Effector memory CD4-positive, alpha-beta T cell (primary cell): ENCODE data around the gene CSMD2.

Experiments
- DNase-seq, 3 donors: peaks; one replicate each; pipeline ENCODE4 v3.0.0-alpha.2; 2020
- H3K27ac ChIP-seq: 2 replicates; pipeline ENCODE4 v1.7.0; 2013; ENCODE audit warnings: mild to moderate bottlenecking, low read length, moderate library complexity; ENCODE audit not compliant: insufficient read depth, poor library complexity, severe bottlenecking
- H3K27me3 ChIP-seq: replicated peaks from 2 replicates; pipeline ENCODE4 v1.7.0; 2013; ENCODE audit warnings: mild to moderate bottlenecking, low read length; ENCODE audit not compliant: insufficient read depth, control insufficient read depth, poor library complexity, severe bottlenecking
- H3K36me3 ChIP-seq: 2 replicates; pipeline ENCODE4 v1.7.0; 2013; ENCODE audit warnings: mild to moderate bottlenecking, low read length, moderate library complexity; ENCODE audit not compliant: control insufficient read depth, insufficient read depth
- H3K4me1 ChIP-seq: 2 replicates; pipeline ENCODE4 v1.7.0; 2013; ENCODE audit warnings: low read length, mild to moderate bottlenecking; ENCODE audit not compliant: control insufficient read depth, insufficient read depth, poor library complexity, severe bottlenecking
- H3K4me3 ChIP-seq: 2 replicates; pipeline ENCODE4 v1.7.0; 2013; ENCODE audit warnings: low read length, low read depth, mild to moderate bottlenecking; ENCODE audit not compliant: insufficient read depth, poor library complexity, severe bottlenecking
- H3K9me3 ChIP-seq: 2 replicates; pipeline ENCODE4 v1.7.0; 2013; ENCODE audit warnings: mild to moderate bottlenecking, low read length, moderate library complexity; ENCODE audit not compliant: control insufficient read depth

Gene CSMD2

DNA sequence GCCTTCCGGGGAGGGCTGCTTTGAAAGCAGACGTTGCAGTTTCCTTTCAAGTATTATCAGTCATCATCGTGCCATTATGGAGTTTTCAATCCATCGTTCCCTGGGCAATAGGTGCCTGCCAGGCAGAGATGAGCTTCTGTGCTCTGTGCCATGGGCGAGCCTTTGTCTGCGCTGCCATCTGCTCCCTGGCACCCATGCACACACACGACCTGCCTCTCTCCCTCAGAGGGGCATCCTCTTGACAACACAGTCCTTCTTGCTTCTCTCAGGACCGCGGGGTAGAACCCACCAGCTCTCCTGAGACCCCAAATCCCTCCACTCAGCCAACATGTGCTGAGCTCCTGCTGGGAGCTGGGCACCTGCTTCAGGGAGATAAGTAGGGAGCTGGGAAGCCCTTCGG, 151.9 kb downstream of the CSMD2 start:
- no peaks in the 10 kb centered on the region for H3K4me1 ChIP-seq
- H3K9me3 ChIP-seq, result no peaks in the 10 kb centered on the region
- no peak for DNase-seq
- no peaks in the 10 kb centered on the region for H3K27me3 ChIP-seq
- H3K27ac ChIP-seq, result no peak overlapping the region
- H3K36me3 ChIP-seq, result no peaks in the 10 kb centered on the region
- H3K4me3 ChIP-seq, result no peak overlapping the region

DNA sequence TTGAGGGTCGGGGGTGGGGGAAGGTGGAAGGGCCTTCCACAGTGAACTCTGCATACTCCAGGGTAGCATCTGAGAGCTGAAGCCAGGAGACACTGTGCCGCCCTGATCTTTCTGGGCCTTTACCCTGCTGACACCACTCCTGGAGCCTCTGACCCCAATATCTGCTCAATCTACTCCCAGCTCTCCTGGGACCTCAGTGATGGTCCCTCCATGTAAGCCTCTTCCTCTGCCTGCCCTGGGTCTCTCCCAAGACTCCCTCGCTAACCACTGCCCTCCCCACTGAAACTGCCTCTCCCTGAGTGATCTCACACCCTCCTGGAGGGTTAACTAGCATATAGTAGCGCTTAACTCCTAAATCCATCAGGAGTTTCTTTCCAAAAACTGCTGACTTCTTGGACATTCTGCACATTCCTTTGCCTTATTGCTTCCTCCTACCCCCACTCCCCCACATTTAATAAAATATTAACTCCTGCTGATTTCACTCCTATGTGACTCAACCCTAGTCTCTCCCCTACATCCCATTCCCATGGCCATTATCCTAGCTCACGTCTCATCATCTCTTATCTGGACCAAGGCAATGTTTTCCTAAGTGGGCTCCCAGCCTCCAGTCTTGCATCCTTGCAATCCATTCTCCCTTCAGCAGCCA, 155.6 kb downstream of the CSMD2 start:
- Histone ChIP-seq H3K4me3 (no peak overlapping the region), H3K9me3 (no peaks in the 10 kb centered on the region), H3K27ac (no peak overlapping the region), H3K4me1 (no peaks in the 10 kb centered on the region), H3K36me3 (no peaks in the 10 kb centered on the region), H3K27me3 (no peaks in the 10 kb centered on the region)
- DNase-seq, result no peak

DNA sequence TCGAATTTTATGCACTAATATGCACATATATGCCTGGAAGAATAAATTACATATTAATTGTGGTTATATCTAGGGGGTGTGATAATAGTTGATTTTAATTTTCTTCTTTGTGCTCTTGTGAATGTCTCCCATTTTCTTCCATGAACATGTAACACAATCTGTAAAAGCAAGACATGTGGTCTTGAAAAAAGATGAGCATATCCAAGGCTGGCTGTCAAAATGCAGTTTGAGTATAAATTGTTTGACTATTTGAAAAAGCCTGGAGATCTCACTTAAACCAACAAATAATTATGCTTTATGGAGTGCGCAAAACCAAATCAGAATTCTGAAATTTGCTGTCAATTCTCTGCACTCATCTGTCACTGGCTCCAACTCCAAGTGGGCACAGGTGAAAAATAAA, 157.3 kb downstream of the CSMD2 start:
- no peak for DNase-seq
- no peaks in the 10 kb centered on the region for H3K36me3 ChIP-seq
- no peaks in the 10 kb centered on the region for H3K27me3 ChIP-seq
- H3K4me3 ChIP-seq, result no peak overlapping the region
- no peaks in the 10 kb centered on the region for H3K4me1 ChIP-seq
- H3K9me3 ChIP-seq, result no peaks in the 10 kb centered on the region
- no peak overlapping the region for H3K27ac ChIP-seq

DNA sequence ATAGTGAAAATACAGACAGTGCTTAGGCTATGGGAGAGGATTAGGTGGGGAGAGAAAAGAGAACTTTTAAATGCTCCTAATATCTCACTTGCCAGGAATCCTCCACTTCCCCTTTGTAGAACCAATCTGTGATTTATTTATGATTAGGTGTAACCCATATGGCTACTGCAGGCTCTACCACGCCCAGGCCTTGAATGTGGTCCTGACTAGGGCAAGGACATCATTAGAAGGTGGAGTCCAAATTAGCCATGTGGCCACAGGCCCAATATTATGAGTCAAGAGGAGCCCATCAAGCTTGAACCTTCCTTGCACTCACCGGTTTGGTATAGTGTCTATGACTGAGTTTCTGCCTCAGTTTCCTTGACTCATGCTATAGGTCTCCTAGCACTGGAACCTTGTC, 159.7 kb downstream of the CSMD2 start:
- Histone ChIP-seq H3K4me3 (no peak overlapping the region), H3K27me3 (no peaks in the 10 kb centered on the region), H3K27ac (no peak overlapping the region), H3K9me3 (no peaks in the 10 kb centered on the region), H3K4me1 (no peaks in the 10 kb centered on the region), H3K36me3 (no peaks in the 10 kb centered on the region)
- DNase-seq, result no peak

- no peaks in the 10 kb centered on the region for H3K9me3 ChIP-seq
- no peak for DNase-seq
- H3K4me3 ChIP-seq, result no peak overlapping the region
- no peaks in the 10 kb centered on the region for H3K4me1 ChIP-seq
- no peaks in the 10 kb centered on the region for H3K36me3 ChIP-seq
- H3K27ac ChIP-seq, result no peak overlapping the region
- H3K27me3 ChIP-seq, result no peaks in the 10 kb centered on the region
Observed at GRCh38 chr1:34002810-34003209, 162.2 kb downstream of the CSMD2 start.

DNA sequence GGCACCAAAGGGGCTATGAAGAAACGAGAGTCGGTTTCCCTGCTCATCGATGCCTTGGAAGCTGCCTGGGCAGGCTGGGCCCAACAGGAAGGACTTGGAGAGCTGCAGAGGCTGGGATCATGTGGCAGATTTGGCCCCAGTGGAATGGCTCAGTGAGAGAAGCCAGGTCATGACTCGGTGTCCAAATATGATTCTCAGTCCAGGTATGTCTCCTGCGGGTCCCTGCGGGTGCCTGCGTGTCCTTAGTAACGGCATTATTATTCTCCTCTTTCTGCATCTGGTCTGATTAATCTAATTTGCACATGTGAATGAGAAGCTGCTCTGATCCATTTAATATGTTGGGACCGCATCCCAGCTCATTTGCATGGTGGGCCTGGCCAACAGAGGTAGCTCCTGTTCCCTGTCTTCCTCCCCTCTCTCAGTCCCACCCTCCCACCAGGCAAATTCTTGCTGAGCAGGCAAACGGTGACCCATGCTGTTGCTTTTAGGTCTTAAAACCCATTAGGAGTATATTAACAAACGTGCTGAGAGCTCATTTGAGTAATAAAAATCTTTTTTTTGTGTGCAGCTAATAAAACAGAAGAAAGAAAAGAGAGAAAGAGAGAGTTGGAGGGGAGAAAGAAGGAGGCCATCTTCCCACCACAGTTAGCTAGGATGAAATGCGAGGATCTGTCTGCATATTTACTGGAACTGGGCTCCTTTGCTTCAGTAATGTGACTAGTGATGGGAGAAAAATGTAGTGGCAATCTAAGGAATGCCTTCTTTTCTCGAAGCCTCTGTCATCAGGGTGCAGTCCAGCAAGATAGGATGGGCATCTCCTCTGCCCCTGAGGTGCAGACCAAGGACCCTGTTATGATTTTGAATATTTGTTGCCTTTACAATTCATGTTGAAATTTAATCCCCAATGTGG, 167.6 kb downstream of the CSMD2 start:
- DNase-seq, result no peak
- H3K9me3 ChIP-seq, result no peaks in the 10 kb centered on the region
- no peaks in the 10 kb centered on the region for H3K36me3 ChIP-seq
- no peaks in the 10 kb centered on the region for H3K27me3 ChIP-seq
- no peak overlapping the region for H3K27ac ChIP-seq
- no peaks in the 10 kb centered on the region for H3K4me1 ChIP-seq
- H3K4me3 ChIP-seq, result no peak overlapping the region

- no peaks in the 10 kb centered on the region for H3K36me3 ChIP-seq
- H3K4me1 ChIP-seq, result no peaks in the 10 kb centered on the region
- H3K4me3 ChIP-seq, result no peak overlapping the region
Observed at GRCh38 chr1:33996281-33996680, 168.7 kb downstream of the CSMD2 start.

DNA sequence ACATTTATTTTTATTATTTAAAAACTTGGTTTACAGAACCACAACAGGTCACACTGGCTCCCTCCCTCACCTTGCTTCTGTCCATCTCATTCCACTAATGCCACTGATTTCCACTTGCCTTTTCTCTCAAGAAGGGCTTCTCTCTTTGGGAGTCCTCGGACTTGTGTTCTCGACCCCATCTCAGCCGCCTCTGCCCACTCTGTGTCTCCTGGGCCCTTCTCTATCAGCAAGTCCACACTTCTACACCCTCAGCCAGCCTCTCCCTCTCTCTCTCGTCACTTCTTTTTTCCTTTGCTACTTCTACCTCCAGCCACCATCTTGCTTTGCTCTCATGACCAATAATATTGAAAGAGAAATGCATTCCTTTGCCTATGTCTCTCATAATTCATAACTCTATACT, 171.7 kb downstream of the CSMD2 start:
- Histone ChIP-seq H3K36me3 (no peaks in the 10 kb centered on the region), H3K27me3 (no peaks in the 10 kb centered on the region), H3K9me3 (no peaks in the 10 kb centered on the region), H3K4me1 (no peaks in the 10 kb centered on the region), H3K4me3 (no peak overlapping the region), H3K27ac (no peak overlapping the region)
- DNase-seq, result no peak

More at GRCh38 chr1:33996281-33996680, 168.7 kb downstream of the CSMD2 start:
- no peak for DNase-seq
- no peak overlapping the region for H3K27ac ChIP-seq
- no peaks in the 10 kb centered on the region for H3K9me3 ChIP-seq
- H3K27me3 ChIP-seq, result no peaks in the 10 kb centered on the region

DNA sequence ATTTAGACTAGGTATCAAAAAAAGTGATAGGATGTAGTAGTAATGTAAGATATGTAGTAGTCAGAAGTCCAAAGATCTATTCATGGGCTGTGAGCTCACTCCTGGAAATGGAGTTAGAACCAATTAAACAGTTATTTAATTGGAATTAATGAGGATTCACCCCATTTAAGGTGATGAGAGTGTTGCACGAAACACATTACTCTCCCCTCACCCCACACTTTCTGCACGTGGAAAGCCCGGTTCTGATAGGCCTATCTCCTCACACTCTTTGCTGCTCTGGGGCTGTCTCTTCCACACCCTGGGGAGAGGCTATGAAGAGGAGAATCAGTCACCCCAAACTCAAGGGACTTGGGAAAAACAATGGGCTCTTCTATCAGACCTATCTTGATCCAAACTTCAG, 174.7 kb downstream of the CSMD2 start:
- no peak overlapping the region for H3K4me3 ChIP-seq
- no peaks in the 10 kb centered on the region for H3K9me3 ChIP-seq
- no peaks in the 10 kb centered on the region for H3K36me3 ChIP-seq
- H3K4me1 ChIP-seq, result no peaks in the 10 kb centered on the region
- no peaks in the 10 kb centered on the region for H3K27me3 ChIP-seq
- no peak overlapping the region for H3K27ac ChIP-seq
- DNase-seq, result no peak

DNA sequence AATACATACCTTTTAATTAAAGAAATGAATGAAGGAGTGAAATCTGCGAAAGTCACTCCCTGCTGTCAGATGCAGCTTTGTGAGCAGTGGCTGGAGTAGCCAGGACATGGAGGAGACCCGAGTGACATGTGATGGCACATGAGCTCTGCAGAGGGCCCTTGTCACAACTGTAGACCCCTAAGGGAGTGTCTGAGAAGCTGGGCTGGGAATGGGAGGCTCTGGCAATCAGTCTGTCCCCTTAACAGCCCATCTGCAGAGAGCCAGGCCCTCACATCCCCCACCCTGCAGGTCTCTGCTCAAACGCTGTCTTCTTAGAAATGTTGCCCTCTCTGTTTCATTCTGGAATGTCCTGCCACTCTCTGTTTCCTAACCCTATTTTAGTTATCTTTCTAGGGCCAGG, 176.9 kb downstream of the CSMD2 start:
- Histone ChIP-seq H3K4me1 (no peaks in the 10 kb centered on the region), H3K9me3 (no peaks in the 10 kb centered on the region), H3K27me3 (no peaks in the 10 kb centered on the region), H3K36me3 (no peaks in the 10 kb centered on the region), H3K4me3 (no peak overlapping the region), H3K27ac (no peak overlapping the region)
- no peak for DNase-seq
